Chondrocyte (in vitro differentiated cells): ENCODE data around the gene APOL6. TPM values are rescaled to one million over a fixed set of nuclear protein-coding genes. Genes with fewer than 3 reads are reported as not detected.

Experiments
- DNase-seq: peaks from one replicate; pipeline ENCODE4 v3.0.0; 2021; ENCODE audit warnings: mixed read lengths, low spot score
- H3K27ac Mint-ChIP-seq: one replicate; pipeline ENCODE4 v1.8.0; 2021; ENCODE audit warnings: mild to moderate bottlenecking, moderate library complexity, mixed read lengths; ENCODE audit not compliant: unreplicated experiment
- H3K27me3 Mint-ChIP-seq: 2 replicates; pipeline ENCODE4 v1.8.0; 2021; ENCODE audit warnings: low read depth, mixed read lengths
- H3K36me3 Mint-ChIP-seq: 2 replicates; pipeline ENCODE4 v1.8.0; 2021; ENCODE audit warnings: low read depth, mixed read lengths
- H3K4me1 Mint-ChIP-seq: 2 replicates; pipeline ENCODE4 v1.8.0; 2021; ENCODE audit warnings: low read depth, mild to moderate bottlenecking, mixed read lengths
- H3K4me3 Mint-ChIP-seq: one replicate; pipeline ENCODE4 v1.8.0; 2021; ENCODE audit warnings: mild to moderate bottlenecking, moderate library complexity, mixed read lengths; ENCODE audit not compliant: unreplicated experiment
- H3K9me3 Mint-ChIP-seq: 2 replicates; pipeline ENCODE4 v1.8.0; 2021; ENCODE audit warnings: low read depth, mixed read lengths
- total RNA-seq: library from RNA; stranded (reverse); gene quantifications from 3 replicates; pipeline ENCODE4 v1.2.1, GENCODE V29; 2021
- TF ChIP-seq, protein P1 (sequence below): fragments of 200-600 bp; sonication (generic); IDR thresholded peaks from 2 replicates; pipeline ENCODE4 v1.5.0; 2021; ENCODE audit warnings: antibody characterized with exemption, mild to moderate bottlenecking, moderate library complexity

Gene APOL6
- total RNA-seq, 1 donor from 2014 or later: 4.6 TPM

DNA sequence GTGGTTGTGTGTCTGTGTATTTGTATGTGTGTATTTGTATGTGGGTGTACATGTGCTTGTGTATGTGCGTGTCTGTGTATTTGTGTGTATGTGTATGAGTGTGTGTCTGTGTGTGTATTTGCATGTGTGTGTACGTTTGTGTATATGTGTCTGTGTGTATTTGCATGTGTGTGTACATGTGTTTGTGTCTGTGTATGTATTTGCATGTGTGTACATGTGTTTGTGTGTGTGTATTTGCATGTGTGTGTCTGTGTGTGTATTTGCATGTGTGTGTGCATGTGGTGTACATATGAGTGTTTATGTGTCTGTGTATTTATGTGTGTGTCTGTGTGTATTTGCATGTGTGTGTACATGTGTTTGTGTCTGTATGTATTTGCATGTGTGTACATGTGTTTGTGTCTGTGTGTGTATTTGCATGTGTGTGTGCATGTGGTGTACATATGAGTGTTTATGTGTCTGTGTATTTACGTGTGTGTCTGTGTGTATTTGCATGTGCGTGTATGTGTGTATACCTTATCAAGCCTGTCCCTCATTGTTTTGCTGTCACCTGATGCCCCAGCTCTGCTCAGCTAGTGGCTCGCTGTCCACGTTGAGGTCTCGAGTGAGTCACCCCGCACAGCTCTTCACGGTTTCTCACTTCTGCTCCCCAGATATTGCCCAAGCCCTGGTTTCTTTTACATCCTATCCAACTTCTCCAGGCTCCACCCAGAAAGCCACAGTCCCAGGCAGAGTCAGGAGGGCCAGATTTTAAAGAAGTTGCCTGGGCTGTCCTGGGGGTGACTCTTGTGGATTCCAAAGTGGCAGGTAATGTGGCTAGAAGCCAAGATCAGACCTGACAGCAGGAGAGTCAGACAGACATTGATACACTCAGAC lies 46.3 kb upstream of the APOL6 start:
- peaks cover 5% of the 10 kb centered on the region for H3K4me1 Mint-ChIP-seq
- H3K27me3 Mint-ChIP-seq: peaks cover 2% of the 10 kb centered on the region
- no peak overlapping the region for H3K27ac Mint-ChIP-seq
- TF ChIP-seq, protein P1, sequence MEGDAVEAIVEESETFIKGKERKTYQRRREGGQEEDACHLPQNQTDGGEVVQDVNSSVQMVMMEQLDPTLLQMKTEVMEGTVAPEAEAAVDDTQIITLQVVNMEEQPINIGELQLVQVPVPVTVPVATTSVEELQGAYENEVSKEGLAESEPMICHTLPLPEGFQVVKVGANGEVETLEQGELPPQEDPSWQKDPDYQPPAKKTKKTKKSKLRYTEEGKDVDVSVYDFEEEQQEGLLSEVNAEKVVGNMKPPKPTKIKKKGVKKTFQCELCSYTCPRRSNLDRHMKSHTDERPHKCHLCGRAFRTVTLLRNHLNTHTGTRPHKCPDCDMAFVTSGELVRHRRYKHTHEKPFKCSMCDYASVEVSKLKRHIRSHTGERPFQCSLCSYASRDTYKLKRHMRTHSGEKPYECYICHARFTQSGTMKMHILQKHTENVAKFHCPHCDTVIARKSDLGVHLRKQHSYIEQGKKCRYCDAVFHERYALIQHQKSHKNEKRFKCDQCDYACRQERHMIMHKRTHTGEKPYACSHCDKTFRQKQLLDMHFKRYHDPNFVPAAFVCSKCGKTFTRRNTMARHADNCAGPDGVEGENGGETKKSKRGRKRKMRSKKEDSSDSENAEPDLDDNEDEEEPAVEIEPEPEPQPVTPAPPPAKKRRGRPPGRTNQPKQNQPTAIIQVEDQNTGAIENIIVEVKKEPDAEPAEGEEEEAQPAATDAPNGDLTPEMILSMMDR: no peak
- H3K9me3 Mint-ChIP-seq: no peaks in the 10 kb centered on the region
- no peaks in the 10 kb centered on the region for H3K36me3 Mint-ChIP-seq
- H3K4me3 Mint-ChIP-seq: no peak overlapping the region
- DNase-seq: no peak

DNA sequence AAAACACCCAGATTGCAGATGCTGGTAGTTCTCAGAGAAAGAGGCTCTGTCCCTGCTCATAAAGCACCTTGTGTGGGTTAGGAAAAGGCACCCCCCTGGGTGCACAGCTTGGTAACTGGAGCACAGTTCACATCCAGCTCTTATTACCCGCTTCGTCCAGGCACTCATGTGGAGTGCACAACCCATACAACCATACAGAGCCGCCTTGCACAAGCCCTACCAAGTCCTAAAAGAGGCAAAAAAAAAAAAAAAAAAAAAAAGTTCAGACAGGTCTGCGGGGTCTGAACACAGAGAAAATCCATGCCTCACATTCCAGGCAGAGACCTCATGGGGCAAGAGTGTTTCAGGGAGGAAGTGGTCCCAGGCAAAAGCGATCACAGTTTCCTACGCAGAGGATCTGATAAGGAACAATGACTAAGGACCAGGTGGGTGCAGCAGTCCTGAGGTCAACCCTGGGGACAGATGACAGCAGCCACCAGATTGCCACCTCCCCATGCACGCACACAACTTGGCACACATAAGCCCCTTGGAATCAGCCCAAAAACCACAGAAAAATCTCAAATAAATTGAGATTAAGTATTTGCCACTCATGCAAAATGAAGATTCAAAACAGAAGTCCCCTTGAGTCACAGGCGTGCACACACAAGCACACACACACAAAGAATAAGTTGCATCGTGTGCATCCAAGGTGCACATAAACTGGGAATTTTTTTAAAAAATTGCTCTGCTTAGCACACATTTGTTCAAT lies 43.5 kb upstream of the APOL6 start:
- Mint-ChIP-seq H3K9me3 (no peaks in the 10 kb centered on the region), H3K4me3 (no peak overlapping the region), H3K36me3 (peaks cover 1% of the 10 kb centered on the region), H3K27me3 (peaks cover 12% of the 10 kb centered on the region), H3K27ac (no peak overlapping the region), H3K4me1 (peaks cover 5% of the 10 kb centered on the region)
- TF ChIP-seq, protein P1: no peak
- no peak for DNase-seq

DNA sequence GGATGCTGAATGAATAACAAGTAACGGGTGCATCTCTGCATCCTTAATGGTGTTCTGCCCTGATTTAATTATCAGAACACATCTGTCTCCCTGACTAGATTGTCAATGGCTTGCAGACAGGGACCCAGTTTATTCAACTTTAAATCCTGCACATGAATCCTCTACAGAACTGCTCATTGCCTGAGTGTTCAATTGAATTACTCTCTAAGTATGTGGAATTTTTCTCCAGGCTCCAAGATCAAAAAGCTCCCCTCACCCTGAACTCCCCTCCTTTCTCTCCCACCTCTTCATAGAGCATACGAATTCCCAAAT lies 42.9 kb upstream of the APOL6 start:
- peaks cover 1% of the 10 kb centered on the region for H3K36me3 Mint-ChIP-seq
- TF ChIP-seq, protein P1: no peak
- no peaks in the 10 kb centered on the region for H3K9me3 Mint-ChIP-seq
- peaks cover 12% of the 10 kb centered on the region for H3K27me3 Mint-ChIP-seq
- no peak overlapping the region for H3K4me3 Mint-ChIP-seq
- peaks cover 5% of the 10 kb centered on the region for H3K4me1 Mint-ChIP-seq
- DNase-seq: no peak
- H3K27ac Mint-ChIP-seq: no peak overlapping the region

DNA sequence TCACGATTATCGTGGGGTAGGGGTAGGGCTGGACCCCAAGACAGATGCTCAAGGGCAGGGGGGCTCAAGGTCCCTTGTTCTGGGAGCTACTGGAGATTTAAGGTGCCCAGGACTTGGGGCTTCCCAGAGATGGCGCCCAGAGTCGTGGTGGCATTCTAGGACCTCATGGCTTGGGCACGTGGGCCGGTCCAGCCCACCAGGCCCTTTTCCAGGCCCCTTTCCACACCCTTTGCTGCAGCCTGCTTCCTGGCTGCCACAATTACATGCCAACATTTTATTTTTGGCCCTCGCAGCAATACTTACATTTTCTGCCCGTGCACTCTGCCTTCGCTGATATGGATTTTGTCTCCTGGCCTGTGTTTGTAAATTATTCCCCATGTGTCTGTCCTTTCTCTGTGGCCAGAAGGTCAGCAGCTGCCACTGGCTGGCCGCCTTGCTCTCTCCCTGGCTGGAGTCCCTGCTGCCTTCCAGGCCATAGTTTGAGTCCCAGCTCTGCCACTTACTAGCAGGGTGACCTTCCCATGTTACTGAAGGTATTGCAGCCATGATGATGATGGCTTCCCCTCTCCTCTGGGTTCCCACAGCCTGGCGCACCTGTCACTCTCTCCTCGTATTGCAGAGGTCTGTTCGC lies 42.3 kb upstream of the APOL6 start:
- no peak overlapping the region for H3K4me3 Mint-ChIP-seq
- no peak for DNase-seq
- H3K36me3 Mint-ChIP-seq: peaks cover 1% of the 10 kb centered on the region
- TF ChIP-seq, protein P1: no peak
- peaks cover 5% of the 10 kb centered on the region for H3K4me1 Mint-ChIP-seq
- peaks cover 12% of the 10 kb centered on the region for H3K27me3 Mint-ChIP-seq
- H3K27ac Mint-ChIP-seq: no peak overlapping the region
- no peaks in the 10 kb centered on the region for H3K9me3 Mint-ChIP-seq

DNA sequence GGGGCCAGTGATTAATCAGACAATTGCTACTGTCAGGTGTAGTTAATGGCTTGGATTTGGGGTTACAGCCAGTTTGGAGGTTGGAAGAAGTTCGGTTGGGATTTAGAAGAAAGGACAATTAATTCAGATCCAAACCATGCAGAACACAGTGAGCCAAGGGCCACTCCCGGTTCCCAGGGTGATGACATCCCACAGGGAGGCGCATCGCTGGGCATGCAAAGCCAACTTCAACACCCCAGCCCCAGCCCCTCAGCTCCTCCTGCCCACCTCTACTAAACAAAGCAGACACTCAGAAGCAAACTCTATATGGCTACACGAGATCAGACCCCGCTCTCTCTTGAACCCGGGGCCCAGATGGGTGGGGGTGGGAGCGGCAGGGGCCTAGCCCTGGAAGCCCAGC lies 41.3 kb upstream of the APOL6 start:
- Mint-ChIP-seq H3K27ac (no peak overlapping the region), H3K4me1 (peaks cover 5% of the 10 kb centered on the region), H3K4me3 (no peak overlapping the region), H3K9me3 (no peaks in the 10 kb centered on the region), H3K36me3 (peaks cover 1% of the 10 kb centered on the region), H3K27me3 (peaks cover 14% of the 10 kb centered on the region)
- TF ChIP-seq, protein P1: no peak
- DNase-seq: no peak
